NCI-H2196 (cell line): ENCODE measurements around the gene PGAM1.
"Not testable (repeated sequence)": the region's sequence is repeated elsewhere in the genome, so short reads cannot be mapped to it uniquely, and the experiment has no call there.

Experiments used
- DNase-seq: peaks from one replicate; lab custom pipeline; 2025; ENCODE audit not compliant: unreplicated experiment; lab: John Stamatoyannopoulos, UW

Gene PGAM1

GRCh38 chr10:97407211-97407951 lies 18.6 kb upstream of the PGAM1 start:
- DNase-seq = peak; percentile 56

GRCh38 chr10:97407952-97408248 lies 18.1 kb upstream of the PGAM1 start:
- DNase-seq = no peak

- DNase-seq = no peak
Observed at GRCh38 chr10:97408496-97408992, 17.4 kb upstream of the PGAM1 start.

GRCh38 chr10:97411406-97411805 lies 14.6 kb upstream of the PGAM1 start:
- DNase-seq = no peak

GRCh38 chr10:97412891-97413304 lies 13.1 kb upstream of the PGAM1 start:
- DNase-seq = no peak

- no peak for DNase-seq
Observed at GRCh38 chr10:97416565-97416964, 9.4 kb upstream of the PGAM1 start.

GRCh38 chr10:97423757-97424098 lies 2.3 kb upstream of the PGAM1 start:
- not testable (repeated sequence) for DNase-seq

GRCh38 chr10:97426776-97427570 lies 982 bp downstream of the PGAM1 start:
- no peak for DNase-seq

GRCh38 chr10:97427571-97428179 lies 1.7 kb downstream of the PGAM1 start:
- DNase-seq = no peak

GRCh38 chr10:97428572-97428981 lies 2.6 kb downstream of the PGAM1 start:
- no peak for DNase-seq

GRCh38 chr10:97434055-97434454 lies 8.1 kb downstream of the PGAM1 start:
- DNase-seq = no peak

- no peak for DNase-seq
Observed at GRCh38 chr10:97434557-97434956, 8.6 kb downstream of the PGAM1 start.

GRCh38 chr10:97435211-97435610 lies 9.2 kb downstream of the PGAM1 start:
- no peak for DNase-seq

- no peak for DNase-seq
Observed at GRCh38 chr10:97442277-97442676, 16.3 kb downstream of the PGAM1 start.

- DNase-seq = no peak
Observed at GRCh38 chr10:97444212-97444611, 18.2 kb downstream of the PGAM1 start.

GRCh38 chr10:97445357-97445721 lies 19.3 kb downstream of the PGAM1 start:
- DNase-seq = no peak

- DNase-seq = peak; percentile 79
Observed at GRCh38 chr10:97445722-97446639, 20.0 kb downstream of the PGAM1 start, which contains the start of the genes EXOSC1 and ZDHHC16. TSS of gene EXOSC1 (minus strand) at chr10:97446006. CDS start at chr10:97445985, 21 bp downstream. TSS of gene ZDHHC16 (plus strand) at chr10:97446175. CDS start at chr10:97451676, 5,501 bp downstream.

- no peak for DNase-seq
Observed at GRCh38 chr10:97450828-97451227, 24.8 kb downstream of the PGAM1 start.

GRCh38 chr10:97451605-97452004 lies 25.6 kb downstream of the PGAM1 start:
- DNase-seq = no peak

- no peak for DNase-seq
Observed at GRCh38 chr10:97452352-97452751, 26.4 kb downstream of the PGAM1 start.
